HG03469 (cell line): ENCODE measurements around the gene TNK2.
"Not testable (repeated sequence)": the region's sequence is repeated elsewhere in the genome, so short reads cannot be mapped to it uniquely, and the experiment has no call there.

Experiments used
- ATAC-seq: cut with Tn5 transposase; IDR thresholded peaks from one replicate; pipeline ENCODE4 v1.9.1; 2021; ENCODE audit warnings: mild to moderate bottlenecking, moderate library complexity, moderate number of reproducible peaks; ENCODE audit not compliant: unreplicated experiment

Gene TNK2

GRCh38 chr3:195824425-195825190, 83.7 kb downstream of the TNK2 start:
- not testable (repeated sequence) for ATAC-seq

- no peak for ATAC-seq
These were observed 84.4 kb downstream of the TNK2 start for GRCh38 chr3:195823999-195824398.

GRCh38 chr3:195823280-195823679, 85.1 kb downstream of the TNK2 start:
- no peak for ATAC-seq

- ATAC-seq, result no peak
These were observed 86.1 kb downstream of the TNK2 start for GRCh38 chr3:195822131-195822696.

GRCh38 chr3:195821403-195822130, 86.8 kb downstream of the TNK2 start:
- no peak for ATAC-seq

GRCh38 chr3:195820901-195821300, 87.5 kb downstream of the TNK2 start:
- no peak for ATAC-seq

- no peak for ATAC-seq
These were observed 88.2 kb downstream of the TNK2 start for GRCh38 chr3:195820186-195820585.

- ATAC-seq, result no peak
These were observed 90.0 kb downstream of the TNK2 start for GRCh38 chr3:195818301-195818700.

- ATAC-seq, result no peak
These were observed 90.7 kb downstream of the TNK2 start for GRCh38 chr3:195817578-195818135.

- ATAC-seq, result not testable (repeated sequence)
These were observed 92.0 kb downstream of the TNK2 start for GRCh38 chr3:195816276-195816913.

GRCh38 chr3:195815169-195815771, 93.1 kb downstream of the TNK2 start:
- ATAC-seq, result no peak

- no peak for ATAC-seq
These were observed 94.3 kb downstream of the TNK2 start for GRCh38 chr3:195813916-195814640.
